Measurements from ENCODE around the gene CMKLR1.

The CMKLR1 gene

DNA sequence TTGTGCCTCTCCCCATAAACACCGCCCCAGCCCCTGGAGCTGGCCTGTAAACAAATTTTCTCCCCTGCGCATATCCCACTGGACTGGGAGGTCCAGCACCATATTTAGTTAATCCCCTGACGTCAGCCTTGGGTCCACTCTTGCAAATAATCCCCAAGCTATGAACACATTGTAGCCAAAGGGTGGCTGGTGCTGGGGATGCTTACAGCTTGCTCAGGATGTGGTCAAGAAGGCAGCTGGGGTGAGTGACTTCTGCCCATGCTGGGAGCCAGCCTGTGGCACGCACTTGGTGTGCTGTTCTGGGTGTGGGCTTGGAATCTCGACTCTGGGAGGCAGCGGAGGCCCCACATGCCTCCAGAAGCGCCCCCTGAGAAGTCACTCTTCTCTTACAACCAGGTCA, 32.1 kb downstream of the CMKLR1 start:
- Mint-ChIP-seq H3K4me1 (ENCODE audit: low read depth) (peaks cover 8% of the 10 kb centered on the region), H3K27me3 (peaks cover 19% of the 10 kb centered on the region), H3K9me3 (no peaks in the 10 kb centered on the region), H3K27ac (no peak overlapping the region), H3K4me3 (no peak overlapping the region), H3K36me3 (ENCODE audit: low read depth) (no peaks in the 10 kb centered on the region)
- no peak for DNase-seq

DNA sequence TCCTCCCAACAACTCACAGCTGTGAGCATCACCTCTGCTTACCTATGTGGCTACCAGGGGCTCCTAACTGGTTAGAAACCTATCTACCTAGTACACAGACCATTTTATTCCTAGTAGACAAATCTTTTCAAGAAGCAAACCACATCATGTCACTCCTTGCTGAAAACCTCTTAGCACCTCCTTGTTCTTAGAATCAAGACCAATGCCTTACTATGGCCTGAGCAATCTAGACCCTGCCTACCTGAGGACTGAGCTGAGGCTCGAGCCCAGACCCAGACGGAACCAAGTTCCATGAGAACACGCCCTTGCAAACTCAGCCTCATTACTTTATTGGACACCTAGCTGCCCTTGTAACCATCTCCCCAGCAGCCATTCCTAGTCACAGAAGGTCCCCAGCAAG, 32.6 kb downstream of the CMKLR1 start:
- Mint-ChIP-seq H3K27ac (no peak overlapping the region), H3K36me3 (ENCODE audit: low read depth) (no peaks in the 10 kb centered on the region), H3K4me1 (ENCODE audit: low read depth) (peaks cover 8% of the 10 kb centered on the region), H3K27me3 (peaks cover 23% of the 10 kb centered on the region), H3K4me3 (no peak overlapping the region), H3K9me3 (no peaks in the 10 kb centered on the region)
- DNase-seq, result no peak

DNA sequence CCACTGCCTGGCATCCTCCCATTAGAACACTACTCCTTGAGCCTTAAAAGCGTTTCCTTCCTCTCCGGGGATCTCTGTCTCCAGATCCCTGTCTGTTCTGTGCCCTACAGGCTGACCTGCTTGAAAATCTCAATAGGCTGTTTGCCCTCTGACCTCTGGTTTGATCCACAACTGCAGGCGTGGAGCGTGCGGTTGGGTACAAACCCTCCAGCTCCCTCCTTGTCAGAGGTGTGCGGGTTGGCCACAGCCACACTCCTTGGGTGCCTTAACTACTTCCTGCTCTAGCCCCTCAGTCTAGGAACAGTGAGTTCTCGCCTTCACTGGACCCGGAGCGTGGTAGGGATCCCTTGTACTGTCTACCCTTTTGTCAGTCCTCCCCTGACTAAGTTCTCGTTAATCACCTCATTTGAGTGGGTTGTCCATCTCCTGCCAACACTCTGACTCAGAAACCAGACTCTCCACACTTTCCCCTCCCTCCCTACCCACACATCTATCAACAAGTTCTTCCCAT, 33.1 kb downstream of the CMKLR1 start:
- H3K27me3 Mint-ChIP-seq, result peaks cover 26% of the 10 kb centered on the region
- no peak overlapping the region for H3K27ac Mint-ChIP-seq
- no peaks in the 10 kb centered on the region for H3K36me3 Mint-ChIP-seq (ENCODE audit: low read depth)
- no peaks in the 10 kb centered on the region for H3K9me3 Mint-ChIP-seq
- no peak overlapping the region for H3K4me3 Mint-ChIP-seq
- no peak for DNase-seq
- peaks cover 8% of the 10 kb centered on the region for H3K4me1 Mint-ChIP-seq (ENCODE audit: low read depth)

- Mint-ChIP-seq H3K4me1 (ENCODE audit: low read depth) (peaks cover 8% of the 10 kb centered on the region), H3K27me3 (peaks cover 26% of the 10 kb centered on the region), H3K27ac (no peak overlapping the region), H3K36me3 (ENCODE audit: low read depth) (no peaks in the 10 kb centered on the region), H3K9me3 (no peaks in the 10 kb centered on the region), H3K4me3 (no peak overlapping the region)
- no peak for DNase-seq
Observed at GRCh38 chr12:108305520-108305919, 33.6 kb downstream of the CMKLR1 start.

- Mint-ChIP-seq H3K27me3 (peaks cover 26% of the 10 kb centered on the region), H3K4me3 (no peak overlapping the region), H3K36me3 (ENCODE audit: low read depth) (no peaks in the 10 kb centered on the region), H3K27ac (no peak overlapping the region), H3K4me1 (ENCODE audit: low read depth) (peaks cover 8% of the 10 kb centered on the region), H3K9me3 (no peaks in the 10 kb centered on the region)
- no peak for DNase-seq
Observed at GRCh38 chr12:108304633-108305032, 34.5 kb downstream of the CMKLR1 start.

DNA sequence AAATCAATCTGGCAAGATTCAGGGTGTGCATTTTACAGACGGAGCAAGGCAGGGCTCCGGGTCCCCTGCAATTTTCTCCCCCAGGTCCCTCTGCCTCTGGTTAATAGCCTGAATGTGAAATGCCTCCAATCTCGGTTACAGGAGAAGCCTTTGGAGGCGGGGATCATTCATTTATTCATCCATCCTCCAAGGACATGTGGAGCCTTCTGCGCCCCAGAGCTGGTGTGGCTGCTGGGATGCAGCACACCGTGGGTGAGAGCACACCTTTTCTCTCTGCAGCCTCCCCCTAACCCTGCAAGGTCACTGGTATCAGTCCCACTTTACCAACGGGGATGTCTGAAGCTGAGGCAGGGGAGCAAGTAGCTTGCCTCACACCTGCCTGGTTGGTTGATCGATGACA, 35.4 kb downstream of the CMKLR1 start:
- Mint-ChIP-seq H3K4me3 (no peak overlapping the region), H3K9me3 (no peaks in the 10 kb centered on the region), H3K27ac (no peak overlapping the region), H3K4me1 (ENCODE audit: low read depth) (peaks cover 8% of the 10 kb centered on the region), H3K36me3 (ENCODE audit: low read depth) (no peaks in the 10 kb centered on the region), H3K27me3 (peaks cover 26% of the 10 kb centered on the region)
- DNase-seq, result no peak

DNA sequence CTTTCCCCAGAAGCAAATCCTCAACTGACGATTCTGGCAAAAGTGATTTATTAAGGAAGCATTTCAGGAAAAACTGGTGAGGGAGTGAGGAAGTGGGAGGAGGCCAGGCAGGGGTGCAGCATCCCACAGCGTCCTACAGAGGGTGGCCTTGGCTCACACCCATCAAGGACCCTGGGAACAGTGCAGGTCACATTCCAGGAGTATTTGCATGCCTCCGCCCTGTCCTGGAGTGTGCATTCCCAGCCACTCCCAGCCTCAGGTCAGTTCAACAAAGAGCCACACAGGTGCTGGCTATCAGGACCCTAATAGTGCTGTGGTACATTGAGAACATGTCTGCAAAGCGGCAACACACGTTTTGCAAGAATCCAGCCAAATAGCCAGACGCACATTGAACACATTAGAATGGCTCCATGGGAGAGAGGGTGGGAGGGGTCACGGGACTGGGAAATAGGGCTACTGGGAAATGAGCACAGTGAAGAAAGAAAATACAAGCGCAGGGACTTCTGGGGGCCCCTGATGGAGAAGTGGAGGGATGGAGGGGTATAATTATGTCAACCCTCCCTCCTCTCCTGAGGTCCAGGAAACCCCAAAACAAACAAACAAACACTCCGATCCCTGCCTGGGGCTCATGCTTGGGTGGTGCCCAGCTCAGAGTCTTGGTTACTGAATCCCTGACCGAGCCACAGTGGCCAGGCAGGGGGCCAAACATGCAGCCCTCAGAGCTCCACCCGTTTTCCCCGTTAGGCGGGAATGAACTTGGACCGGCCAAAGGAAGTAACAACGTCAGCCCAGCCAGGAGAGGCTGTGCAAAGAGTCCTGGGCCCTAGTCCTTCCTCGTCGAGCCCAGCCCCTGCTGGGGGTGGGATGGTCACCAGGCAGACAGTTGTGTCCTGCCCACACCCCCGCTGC, 36.5 kb downstream of the CMKLR1 start:
- Mint-ChIP-seq H3K36me3 (ENCODE audit: low read depth) (no peaks in the 10 kb centered on the region), H3K4me3 (no peak overlapping the region), H3K27ac (no peak overlapping the region), H3K4me1 (ENCODE audit: low read depth) (peaks cover 8% of the 10 kb centered on the region), H3K9me3 (no peaks in the 10 kb centered on the region), H3K27me3 (peaks cover 26% of the 10 kb centered on the region)
- no peak for DNase-seq

DNA sequence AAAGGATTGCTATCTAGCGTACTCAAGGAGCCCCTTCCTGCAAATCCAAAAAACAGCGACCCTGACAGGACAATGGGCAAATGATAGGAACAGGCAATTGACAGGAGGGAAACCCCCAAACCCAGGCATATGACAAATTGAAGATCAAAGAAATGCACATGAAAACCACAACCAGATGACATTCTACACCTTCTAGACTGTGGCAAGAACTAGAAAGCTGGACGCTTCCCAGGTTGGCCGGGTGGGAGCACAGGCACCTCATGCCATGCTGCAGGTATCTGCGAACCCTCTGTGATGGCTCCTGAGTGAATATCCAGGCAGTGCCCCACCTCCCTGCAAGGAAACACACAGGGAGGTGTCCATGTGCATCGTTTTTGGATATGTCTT, 37.1 kb downstream of the CMKLR1 start:
- no peak for DNase-seq
- Mint-ChIP-seq H3K9me3 (no peaks in the 10 kb centered on the region), H3K4me1 (ENCODE audit: low read depth) (peaks cover 8% of the 10 kb centered on the region), H3K27me3 (peaks cover 26% of the 10 kb centered on the region), H3K36me3 (ENCODE audit: low read depth) (no peaks in the 10 kb centered on the region), H3K4me3 (no peak overlapping the region), H3K27ac (no peak overlapping the region)

- Mint-ChIP-seq H3K4me1 (ENCODE audit: low read depth) (peaks cover 4% of the 10 kb centered on the region), H3K9me3 (no peaks in the 10 kb centered on the region), H3K27ac (no peak overlapping the region), H3K27me3 (peaks cover 19% of the 10 kb centered on the region), H3K36me3 (ENCODE audit: low read depth) (no peaks in the 10 kb centered on the region), H3K4me3 (no peak overlapping the region)
- no peak for DNase-seq
Observed at GRCh38 chr12:108301346-108301745, 37.8 kb downstream of the CMKLR1 start.

DNA sequence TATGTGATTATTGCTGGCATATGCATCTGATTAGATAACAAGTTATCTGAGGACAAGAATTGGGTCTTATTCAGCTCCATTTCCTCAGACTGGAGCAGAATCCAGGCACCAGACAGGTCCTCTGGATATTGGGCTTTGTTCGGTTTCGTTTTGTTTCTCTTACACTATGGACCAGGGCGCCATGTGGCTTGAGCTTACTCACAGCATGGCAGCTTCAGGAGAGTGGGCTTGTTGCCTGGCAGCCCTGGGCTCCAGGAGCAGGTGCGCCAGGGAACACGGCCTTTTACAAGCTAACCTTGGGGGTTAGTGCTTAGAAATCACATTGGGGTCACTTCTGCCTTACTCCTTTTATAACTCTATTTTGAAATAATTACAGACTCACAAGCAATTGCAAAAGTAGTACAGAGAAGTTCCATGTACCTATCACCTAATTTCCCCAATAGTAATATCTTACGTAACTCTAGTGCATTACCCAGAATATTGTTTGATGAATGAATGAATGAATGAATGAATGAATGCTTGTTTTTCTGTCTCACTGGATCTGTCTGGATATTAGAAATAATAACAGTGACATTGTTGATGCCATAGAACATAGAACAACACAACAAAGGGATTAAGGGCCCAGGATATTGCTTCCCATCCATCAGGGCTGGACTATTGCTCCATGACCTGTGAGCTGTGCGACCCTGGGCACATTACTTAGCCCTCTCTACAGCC, 39.0 kb downstream of the CMKLR1 start:
- H3K9me3 Mint-ChIP-seq, result no peaks in the 10 kb centered on the region
- no peaks in the 10 kb centered on the region for H3K36me3 Mint-ChIP-seq (ENCODE audit: low read depth)
- H3K4me3 Mint-ChIP-seq, result no peak overlapping the region
- H3K4me1 Mint-ChIP-seq (ENCODE audit: low read depth), result no peaks in the 10 kb centered on the region
- DNase-seq, result no peak
- H3K27me3 Mint-ChIP-seq, result peaks cover 17% of the 10 kb centered on the region
- no peak overlapping the region for H3K27ac Mint-ChIP-seq

- Mint-ChIP-seq H3K4me1 (ENCODE audit: low read depth) (no peaks in the 10 kb centered on the region), H3K27me3 (peaks cover 10% of the 10 kb centered on the region)
Observed at GRCh38 chr12:108299516-108299915, 39.6 kb downstream of the CMKLR1 start.

DNA sequence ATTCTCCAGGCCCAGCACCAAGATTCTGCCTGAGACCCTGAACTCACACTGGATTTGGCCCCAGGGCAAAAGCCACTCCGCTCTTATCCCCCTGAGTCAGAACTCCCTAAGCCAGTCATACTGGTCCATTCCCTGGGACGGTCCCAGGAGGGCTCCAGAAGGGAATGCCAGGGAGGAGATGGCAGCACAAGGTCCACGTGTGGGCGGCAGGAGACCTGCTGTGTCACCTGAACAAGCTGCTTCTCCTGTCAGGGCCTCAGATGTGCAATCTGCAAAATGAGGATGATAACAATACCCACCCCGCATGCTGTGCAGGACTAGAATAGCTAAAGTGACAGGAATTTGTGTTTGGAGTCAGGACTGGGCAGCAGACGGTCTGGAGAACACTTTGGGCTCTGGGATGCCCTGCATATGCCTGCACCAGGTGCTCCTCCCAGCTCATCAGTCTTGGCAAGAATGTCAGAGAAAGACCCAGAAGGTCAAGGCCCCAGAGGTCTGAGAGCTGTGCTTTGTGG, 40.3 kb downstream of the CMKLR1 start:
- no peaks in the 10 kb centered on the region for H3K9me3 Mint-ChIP-seq
- H3K4me1 Mint-ChIP-seq (ENCODE audit: low read depth), result no peaks in the 10 kb centered on the region
- H3K36me3 Mint-ChIP-seq (ENCODE audit: low read depth), result no peaks in the 10 kb centered on the region
- H3K27me3 Mint-ChIP-seq, result peaks cover 6% of the 10 kb centered on the region
- DNase-seq, result no peak
- H3K27ac Mint-ChIP-seq, result no peak overlapping the region
- no peak overlapping the region for H3K4me3 Mint-ChIP-seq

More at GRCh38 chr12:108299516-108299915, 39.6 kb downstream of the CMKLR1 start:
- no peak for DNase-seq
- H3K4me3 Mint-ChIP-seq, result no peak overlapping the region
- no peak overlapping the region for H3K27ac Mint-ChIP-seq
- no peaks in the 10 kb centered on the region for H3K9me3 Mint-ChIP-seq
- H3K36me3 Mint-ChIP-seq (ENCODE audit: low read depth), result no peaks in the 10 kb centered on the region

GRCh38 chr12:108297895-108298760, 41.0 kb downstream of the CMKLR1 start:
- Mint-ChIP-seq H3K27me3 (peaks cover 6% of the 10 kb centered on the region), H3K27ac (peak overlapping the region; percentile 41), H3K4me1 (ENCODE audit: low read depth) (no peaks in the 10 kb centered on the region), H3K4me3 (no peak overlapping the region), H3K9me3 (no peaks in the 10 kb centered on the region), H3K36me3 (ENCODE audit: low read depth) (no peaks in the 10 kb centered on the region)
- DNase-seq, result no peak

DNA sequence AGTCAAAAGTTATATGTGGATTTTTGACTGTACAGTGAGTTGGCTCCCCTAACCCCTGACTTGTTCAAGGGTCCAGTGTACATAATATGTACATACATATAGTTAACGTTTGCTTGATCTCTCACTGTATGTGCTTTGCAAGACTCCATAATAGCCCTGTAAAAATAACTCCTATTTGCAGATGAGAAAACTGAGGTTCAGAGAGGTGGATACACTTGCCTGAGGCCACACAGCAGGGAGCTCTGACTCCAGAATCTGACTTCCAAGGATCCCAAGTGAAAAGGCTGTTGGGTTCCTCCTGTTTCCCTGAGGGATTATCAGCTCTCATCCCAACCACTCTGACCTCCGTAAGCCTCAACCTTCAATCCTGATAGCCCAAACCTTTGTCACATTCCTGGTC, 41.7 kb downstream of the CMKLR1 start:
- H3K27ac Mint-ChIP-seq, result no peak overlapping the region
- peaks cover 8% of the 10 kb centered on the region for H3K27me3 Mint-ChIP-seq
- no peaks in the 10 kb centered on the region for H3K36me3 Mint-ChIP-seq (ENCODE audit: low read depth)
- H3K4me1 Mint-ChIP-seq (ENCODE audit: low read depth), result no peaks in the 10 kb centered on the region
- H3K4me3 Mint-ChIP-seq, result no peak overlapping the region
- no peaks in the 10 kb centered on the region for H3K9me3 Mint-ChIP-seq
- no peak for DNase-seq
